K562 (cell line): ENCODE results near the gene CCDC28B. TPM values are rescaled to one million over a fixed set of nuclear protein-coding genes. Genes with fewer than 3 reads are reported as not detected.

ENCODE experiments used
- EP400 ChIP-seq: fragments of 450-650 bp; IDR thresholded peaks from 2 replicates; pipeline ENCODE4 v1.6.1; 2017; ENCODE audit warnings: antibody characterized with exemption, mild to moderate bottlenecking, moderate library complexity
- ERF ChIP-seq: fragments of 450-650 bp; formaldehyde crosslinking; IDR thresholded peaks from 2 replicates; pipeline ENCODE4 v1.4.0; 2020; ENCODE audit warnings: mild to moderate bottlenecking, mixed read lengths
- ESRRB ChIP-seq: fragments of 250-450 bp; sonication (Bioruptor Pico); IDR thresholded peaks from 2 replicates; pipeline ENCODE4 v1.5.0; 2020; ENCODE audit warnings: mild to moderate bottlenecking, moderate library complexity, borderline replicate concordance
- ETS2 ChIP-seq: IDR thresholded peaks from 2 replicates; pipeline ENCODE4 v1.6.1; 2016; ENCODE audit warnings: borderline replicate concordance, missing genetic modification characterization, mild to moderate bottlenecking, moderate library complexity, missing compliant biosample characterization; ENCODE audit not compliant: poor library complexity, severe bottlenecking
- FOXA1 ChIP-seq: fragments of 450-650 bp; IDR thresholded peaks from 2 replicates; pipeline ENCODE4 v1.6.1; 2016; ENCODE audit warnings: mild to moderate bottlenecking, borderline replicate concordance
- GATAD2A ChIP-seq: fragments of 450-650 bp; IDR thresholded peaks from 2 replicates; pipeline ENCODE4 v1.6.1; 2017
- GTF3C2 ChIP-seq: IDR thresholded peaks from 3 replicates; pipeline ENCODE4 v1.6.1; 2011; ENCODE audit warnings: borderline replicate concordance, mild to moderate bottlenecking, moderate library complexity; ENCODE audit not compliant: insufficient read length; ENCODE audit errors: extremely low read depth
- KLF13 ChIP-seq: fragments of 450-650 bp; IDR thresholded peaks from 2 replicates; pipeline ENCODE4 v1.6.1; 2016; ENCODE audit warnings: missing genetic modification characterization, low read depth, mild to moderate bottlenecking, missing compliant biosample characterization, moderate library complexity, borderline replicate concordance
- MAX ChIP-seq: sonication (generic); formaldehyde crosslinking; IDR thresholded peaks from 2 replicates; pipeline ENCODE4 v1.9.0; 2022; ENCODE audit warnings: mild to moderate bottlenecking, missing genetic modification reagents
- OTX1 ChIP-seq: fragments of 450-650 bp; formaldehyde crosslinking; IDR thresholded peaks from 2 replicates; pipeline ENCODE4 v1.4.0; 2022; ENCODE audit warnings: mild to moderate bottlenecking
- SAFB2 ChIP-seq: fragments of 200-400 bp; formaldehyde crosslinking; IDR thresholded peaks from 2 replicates; pipeline ENCODE4 v1.6.1; 2018; ENCODE audit warnings: borderline replicate concordance, low read length, low read depth, moderate library complexity; ENCODE audit not compliant: severe bottlenecking
- SIN3A ChIP-seq, 2 experiments: fragments of 150-350 bp in 1 of 2; IDR thresholded peaks; 2 replicates each; pipeline ENCODE4 v1.6.1; 2011 to 2016; ENCODE audit warnings: borderline replicate concordance in 2 of 2, low read depth in 2 of 2, low read length in 2 of 2, mild to moderate bottlenecking in 2 of 2, moderate library complexity in 2 of 2; ENCODE audit not compliant: control insufficient read depth in 1 of 2
- SMARCE1 ChIP-seq: fragments of 450-650 bp; IDR thresholded peaks from 2 replicates; pipeline ENCODE4 v1.7.1; 2016; ENCODE audit warnings: mild to moderate bottlenecking
- TGIF2 ChIP-seq: sonication (generic); formaldehyde crosslinking; IDR thresholded peaks from 2 replicates; pipeline ENCODE4 v1.8.1; 2022; ENCODE audit warnings: mild to moderate bottlenecking, missing genetic modification reagents, moderate library complexity
- USF1 ChIP-seq: sonication (generic); formaldehyde crosslinking; IDR thresholded peaks from 2 replicates; pipeline ENCODE4 v1.9.0; 2022; ENCODE audit warnings: mild to moderate bottlenecking, missing genetic modification reagents
- ZNF184 ChIP-seq: sonication (generic); formaldehyde crosslinking; IDR thresholded peaks from 2 replicates; pipeline ENCODE4 v1.5.0; 2020; ENCODE audit warnings: missing genetic modification reagents
- ZNF551 ChIP-seq: fragments of 250-450 bp; sonication (Bioruptor Pico); IDR thresholded peaks from 2 replicates; pipeline ENCODE4 v1.5.0; 2021; ENCODE audit warnings: mild to moderate bottlenecking, moderate library complexity
- ZNF76 ChIP-seq: fragments of 250-450 bp; sonication (Bioruptor Pico); IDR thresholded peaks from 2 replicates; pipeline ENCODE4 v1.4.0; 2020; ENCODE audit warnings: mild to moderate bottlenecking, moderate library complexity, borderline replicate concordance
- polyA plus RNA-seq, 8 experiments: library from polyadenylated mRNA; depleted of rRNA in 4 of 8; stranded (reverse) in 5 of 8; unstranded in 3 of 8; fragments of >200 nt; fragmentation: Nextera tagmentation in 2 of 8; fragmentation: Illumina TruSeq in 1 of 8; extraction: Ambion mirVana in 2 of 8; extraction: Trizol in 1 of 8; gene quantifications; 2 replicates each; pipeline versions ENCODE4 v1.2.1 to v1.2.3, GENCODE V29; 2011 to 2014; ENCODE audit warnings: inconsistent platforms in 1 of 8, missing spikeins in 1 of 8
- total RNA-seq, 7 experiments: library from RNA; depleted of rRNA in 6 of 7; stranded (reverse); fragments of >200 nt in 6 of 7; fragmentation: Illumina TruSeq in 2 of 7; extraction: Trizol in 2 of 7; gene quantifications; 2 replicates each; pipeline versions ENCODE4 v1.2.1 to v1.2.3, GENCODE V29; 2011 to 2021; ENCODE audit warnings: low replicate concordance in 1 of 7
- TF ChIP-seq, protein P1 (sequence below): fragments of 450-650 bp; IDR thresholded peaks from 2 replicates; pipeline ENCODE4 v1.6.1; 2016
- TF ChIP-seq, protein P2 (sequence below): fragments of 450-650 bp; IDR thresholded peaks from 2 replicates; pipeline ENCODE4 v1.6.1; 2016; ENCODE audit warnings: low read depth, mild to moderate bottlenecking, moderate library complexity

The CCDC28B gene
- total and polyA plus RNA-seq, 9 of the 15 experiments (the other 6 are each of a cell fraction or from before 2014, with no cell fraction given), result 5.7 to 54.5 (median 31.7) TPM

DNA sequence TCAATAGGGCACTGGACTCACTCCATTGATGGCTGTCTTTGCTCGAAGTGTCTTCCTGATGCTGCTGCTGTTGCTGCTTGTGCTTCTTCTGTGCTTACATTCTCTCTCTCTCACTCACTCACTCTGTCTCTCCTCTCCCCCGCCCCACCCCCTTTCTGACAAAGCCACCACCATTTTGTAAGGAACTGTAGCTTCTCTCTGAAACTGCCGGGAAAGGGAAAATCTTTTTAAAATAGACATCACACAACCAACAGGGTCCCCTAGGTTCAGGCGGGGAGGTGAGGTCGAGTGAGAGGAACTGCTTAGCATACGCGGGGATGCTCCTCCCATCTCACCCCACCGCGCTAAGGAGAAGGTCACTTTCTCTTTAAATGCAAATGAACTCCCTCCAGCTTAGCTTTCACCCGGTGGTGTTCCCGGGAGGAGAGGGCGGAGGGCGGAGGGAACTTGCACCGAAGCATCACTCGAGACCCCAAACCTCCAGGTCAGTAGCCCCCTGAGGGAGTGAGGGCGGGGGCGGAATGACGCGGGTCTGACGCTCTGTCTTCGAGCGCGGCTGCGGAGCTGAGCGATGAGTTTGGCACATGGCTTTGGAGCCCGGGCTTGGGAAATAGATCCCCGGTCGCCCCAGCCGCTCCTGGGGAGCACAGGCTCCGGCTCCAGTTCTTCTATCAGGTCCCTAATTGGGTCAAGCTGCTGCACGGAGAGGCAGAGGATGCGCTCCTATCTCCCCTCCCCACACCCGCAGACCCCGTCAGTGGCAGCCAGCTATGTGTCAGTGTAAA lies at the start of gene CCDC28B (continued):
- TF ChIP-seq ESRRB (CRISPR knock-in tag) (no peak), GATAD2A (no peak), GTF3C2 (no peak), FOXA1 (no peak), SIN3A (IDR thresholded peaks at IDR 0.05; ENCODE audit: borderline replicate concordance in 2 of 2, control insufficient read depth in 1 of 2, low read depth in 2 of 2, low read length in 2 of 2) (peak in 1 of 2 experiments; percentile 84; a peak in 2 of 4 replicates), ZNF76 (no peak), KLF13 (tag) (no peak), ZNF551 (CRISPR knock-in tag) (no peak), TGIF2 (CRISPR knock-in tag) (no peak), USF1 (no peak; the same call in 1 of the 2 replicates), ERF (CRISPR knock-in tag) (no peak), ZNF184 (CRISPR knock-in tag) (no peak), OTX1 (0 out of 2 replicates have a peak, but pooled peaks have one; percentile 39), SAFB2 (no peak), ETS2 (tag) (no peak), SMARCE1 (no peak), EP400 (peak; percentile 74), MAX (CRISPR knock-in tag) (peak; percentile 94)
- TF ChIP-seq, protein P1, sequence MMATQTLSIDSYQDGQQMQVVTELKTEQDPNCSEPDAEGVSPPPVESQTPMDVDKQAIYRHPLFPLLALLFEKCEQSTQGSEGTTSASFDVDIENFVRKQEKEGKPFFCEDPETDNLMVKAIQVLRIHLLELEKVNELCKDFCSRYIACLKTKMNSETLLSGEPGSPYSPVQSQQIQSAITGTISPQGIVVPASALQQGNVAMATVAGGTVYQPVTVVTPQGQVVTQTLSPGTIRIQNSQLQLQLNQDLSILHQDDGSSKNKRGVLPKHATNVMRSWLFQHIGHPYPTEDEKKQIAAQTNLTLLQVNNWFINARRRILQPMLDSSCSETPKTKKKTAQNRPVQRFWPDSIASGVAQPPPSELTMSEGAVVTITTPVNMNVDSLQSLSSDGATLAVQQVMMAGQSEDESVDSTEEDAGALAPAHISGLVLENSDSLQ, result peak; percentile 34; the same call in 1 of the 2 replicates
- TF ChIP-seq, protein P2, sequence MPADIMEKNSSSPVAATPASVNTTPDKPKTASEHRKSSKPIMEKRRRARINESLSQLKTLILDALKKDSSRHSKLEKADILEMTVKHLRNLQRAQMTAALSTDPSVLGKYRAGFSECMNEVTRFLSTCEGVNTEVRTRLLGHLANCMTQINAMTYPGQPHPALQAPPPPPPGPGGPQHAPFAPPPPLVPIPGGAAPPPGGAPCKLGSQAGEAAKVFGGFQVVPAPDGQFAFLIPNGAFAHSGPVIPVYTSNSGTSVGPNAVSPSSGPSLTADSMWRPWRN, result no peak
